NCI-H1092 (cell line): ENCODE results near the gene GSTM2.

ENCODE experiments used
- DNase-seq: peaks from one replicate; lab custom pipeline; 2025; lab: John Stamatoyannopoulos, UW

The GSTM2 gene

DNA sequence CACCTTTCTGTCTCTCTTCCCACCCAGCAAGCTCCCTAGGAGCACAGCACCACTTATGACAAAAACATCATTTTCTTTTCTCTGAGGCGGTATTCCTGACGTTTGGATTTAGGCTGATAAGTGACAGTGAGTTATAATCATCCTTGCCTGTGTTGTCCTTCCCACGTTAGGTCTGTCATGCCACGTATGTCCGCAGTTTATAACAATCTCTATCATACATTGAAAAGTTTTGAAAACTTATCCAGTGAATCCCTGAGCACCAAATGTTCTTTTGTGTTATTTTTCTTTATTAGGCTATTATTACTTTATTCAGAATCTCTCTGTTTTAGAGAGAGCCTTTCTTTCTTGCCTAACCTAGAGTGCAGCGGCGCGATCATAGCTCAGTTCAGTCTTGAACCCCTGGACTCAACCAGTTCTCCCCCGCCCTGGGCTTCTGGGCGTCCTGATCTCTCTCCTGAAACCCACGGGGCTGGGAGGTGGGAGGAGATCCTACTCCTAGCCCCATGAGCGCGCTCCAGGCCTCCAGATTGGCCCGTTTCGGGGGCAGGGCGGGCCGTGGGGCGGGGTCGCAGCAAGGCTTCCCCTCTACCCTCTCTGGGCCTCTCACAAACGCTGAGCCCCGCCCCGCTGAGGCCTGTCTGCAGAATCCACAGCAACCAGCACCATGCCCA, at the start of gene GSTM2:
TSS of gene GSTM2 (plus strand) at position 606 of the 671 bp plus-strand sequence. CDS start at position 665, 59 bp downstream.
- peak; percentile 41 for DNase-seq

- DNase-seq, result no peak
Measured at GRCh38 chr1:109618661-109619575, 48.9 kb upstream of the GSTM2 start.

DNA sequence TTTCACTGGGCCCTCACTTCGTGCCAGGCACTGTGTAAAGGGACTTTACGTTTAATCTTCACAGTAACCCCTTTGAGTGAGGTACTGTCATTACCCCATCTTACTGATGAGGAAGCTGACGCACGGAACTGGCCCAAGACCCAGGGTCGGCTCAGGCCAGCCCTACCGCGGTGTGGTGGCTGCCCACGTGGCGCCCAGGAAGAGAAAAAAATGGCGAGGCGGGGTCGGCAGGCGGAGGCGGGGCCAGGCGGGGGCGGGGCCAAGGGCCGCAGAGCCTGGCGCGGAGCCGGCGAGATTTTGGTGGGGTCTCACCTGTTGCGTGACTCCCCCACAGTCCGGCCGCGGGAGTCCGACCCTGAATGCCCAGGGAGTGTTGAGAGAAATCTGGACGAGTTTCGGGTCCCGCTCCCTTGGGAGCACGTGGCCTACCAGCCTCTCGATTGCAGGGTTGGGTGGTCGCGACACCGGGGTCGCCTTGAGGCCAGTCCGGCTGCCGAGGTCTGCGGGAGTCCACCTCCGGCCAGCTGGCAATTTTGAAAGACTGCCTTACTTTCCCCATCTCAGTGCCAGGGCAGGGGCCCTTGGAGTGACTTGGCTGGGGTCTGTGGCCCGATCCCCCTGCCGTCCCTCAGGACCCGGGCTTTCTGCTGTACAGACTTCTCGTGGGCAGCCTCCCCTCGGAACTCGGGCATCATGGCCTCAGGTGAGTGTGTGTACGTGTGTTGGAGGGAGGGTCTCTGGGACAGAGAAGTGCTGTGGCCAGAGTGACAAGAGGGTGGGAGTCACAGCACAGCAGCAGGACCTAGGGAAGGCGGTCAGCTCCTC, 48.1 kb upstream of the GSTM2 start, which contains the start of the genes AMPD2 and GNAT2:
TSS of gene AMPD2 (plus strand) at position 262 of the 825 bp plus-strand sequence. CDS start 1,339 bp downstream, outside the sequence.
TSS of gene GNAT2 (minus strand) at position 41 of the 825 bp plus-strand sequence. CDS start 6,746 bp downstream, outside the sequence.
- peak; percentile 22 for DNase-seq

- no peak for DNase-seq
Measured at GRCh38 chr1:109620401-109620791, 47.5 kb upstream of the GSTM2 start.

DNA sequence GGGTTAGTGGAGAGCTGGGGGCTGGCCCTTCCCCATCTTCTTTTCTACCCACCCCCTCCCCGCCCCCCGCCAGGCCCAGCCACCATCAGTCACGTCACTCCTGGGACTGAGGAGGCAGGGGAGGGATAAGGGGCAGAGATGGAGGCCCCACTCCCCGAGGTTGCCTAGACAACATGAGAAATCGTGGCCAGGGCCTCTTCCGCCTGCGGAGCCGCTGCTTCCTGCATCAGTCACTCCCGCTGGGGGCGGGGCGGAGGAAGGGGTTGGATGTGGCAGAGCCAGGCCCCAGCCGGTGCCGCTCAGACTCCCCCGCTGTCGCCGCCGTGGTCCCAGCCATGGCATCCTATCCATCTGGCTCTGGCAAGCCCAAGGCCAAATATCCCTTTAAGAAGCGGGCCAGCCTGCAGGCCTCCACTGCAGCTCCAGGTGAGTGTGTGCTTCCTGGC, 47.0 kb upstream of the GSTM2 start:
- peak; percentile 85 for DNase-seq

DNA sequence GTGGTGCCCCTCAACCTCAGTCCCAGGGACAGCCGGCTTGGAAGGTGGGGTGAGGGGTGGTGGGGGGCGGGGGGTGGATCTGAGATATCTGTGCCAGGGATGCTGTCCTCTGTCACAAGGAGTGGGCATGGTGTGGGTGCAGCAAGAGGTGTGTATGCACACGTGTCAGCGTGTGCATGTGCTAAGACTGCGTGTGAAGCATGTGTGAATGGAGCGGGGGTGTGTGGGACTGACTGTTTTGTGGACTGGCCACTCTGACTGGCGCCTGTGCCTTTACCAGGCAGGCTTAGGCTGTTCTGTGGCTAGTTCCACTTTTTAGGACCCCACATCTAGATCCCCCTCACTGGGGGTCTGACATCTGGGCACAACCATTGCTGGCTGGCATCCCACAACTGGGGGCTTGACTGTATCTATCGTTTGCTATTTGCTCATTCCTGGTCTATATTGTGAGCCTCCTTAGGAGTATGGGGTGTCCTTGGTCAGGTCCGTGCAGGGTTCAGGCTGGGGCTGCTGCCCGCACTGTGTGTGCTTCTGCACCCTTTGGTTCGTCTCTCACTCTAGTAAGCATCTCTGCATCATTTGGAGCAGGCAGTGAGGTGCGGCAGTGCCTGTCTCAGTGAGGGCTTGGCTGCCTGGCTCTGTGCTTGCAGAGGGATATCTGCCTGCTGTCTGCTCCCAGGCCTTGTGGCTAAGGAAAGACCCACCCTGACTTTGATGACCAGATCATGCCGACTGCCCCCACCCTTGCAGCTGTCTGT, 46.3 kb upstream of the GSTM2 start:
- no peak for DNase-seq

- no peak for DNase-seq
Measured at GRCh38 chr1:109622137-109622892, 45.5 kb upstream of the GSTM2 start.

- no peak for DNase-seq
Measured at GRCh38 chr1:109622895-109623294, 45.0 kb upstream of the GSTM2 start.

DNA sequence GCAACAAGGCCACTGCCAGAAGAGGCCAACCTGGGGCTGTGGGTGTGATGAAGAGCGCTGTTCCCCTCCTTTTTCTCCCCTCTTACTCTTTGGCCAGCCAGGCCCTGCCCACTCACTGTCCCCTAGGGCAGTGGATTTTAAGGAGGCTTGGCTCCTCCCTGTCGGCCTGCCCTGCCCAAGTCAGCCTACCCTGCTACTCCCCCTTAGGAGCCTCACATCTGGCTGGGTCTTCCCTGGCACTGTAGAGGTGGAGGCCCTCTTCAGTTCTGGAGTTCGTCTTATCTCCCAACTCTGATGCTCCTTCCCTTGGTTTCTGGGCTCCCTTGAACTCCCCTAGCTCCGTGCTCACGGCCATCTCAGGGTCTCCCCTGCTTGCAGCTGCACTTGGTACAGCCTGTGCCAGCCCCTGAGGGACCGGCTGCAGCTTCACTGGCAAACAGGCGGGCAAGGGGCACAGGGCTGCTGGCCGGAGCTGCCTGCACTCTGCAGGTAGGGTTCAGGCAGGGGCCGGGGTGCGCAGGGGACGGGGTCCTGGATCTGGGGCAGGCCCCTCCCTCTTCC, 44.2 kb upstream of the GSTM2 start:
- DNase-seq, result no peak

DNA sequence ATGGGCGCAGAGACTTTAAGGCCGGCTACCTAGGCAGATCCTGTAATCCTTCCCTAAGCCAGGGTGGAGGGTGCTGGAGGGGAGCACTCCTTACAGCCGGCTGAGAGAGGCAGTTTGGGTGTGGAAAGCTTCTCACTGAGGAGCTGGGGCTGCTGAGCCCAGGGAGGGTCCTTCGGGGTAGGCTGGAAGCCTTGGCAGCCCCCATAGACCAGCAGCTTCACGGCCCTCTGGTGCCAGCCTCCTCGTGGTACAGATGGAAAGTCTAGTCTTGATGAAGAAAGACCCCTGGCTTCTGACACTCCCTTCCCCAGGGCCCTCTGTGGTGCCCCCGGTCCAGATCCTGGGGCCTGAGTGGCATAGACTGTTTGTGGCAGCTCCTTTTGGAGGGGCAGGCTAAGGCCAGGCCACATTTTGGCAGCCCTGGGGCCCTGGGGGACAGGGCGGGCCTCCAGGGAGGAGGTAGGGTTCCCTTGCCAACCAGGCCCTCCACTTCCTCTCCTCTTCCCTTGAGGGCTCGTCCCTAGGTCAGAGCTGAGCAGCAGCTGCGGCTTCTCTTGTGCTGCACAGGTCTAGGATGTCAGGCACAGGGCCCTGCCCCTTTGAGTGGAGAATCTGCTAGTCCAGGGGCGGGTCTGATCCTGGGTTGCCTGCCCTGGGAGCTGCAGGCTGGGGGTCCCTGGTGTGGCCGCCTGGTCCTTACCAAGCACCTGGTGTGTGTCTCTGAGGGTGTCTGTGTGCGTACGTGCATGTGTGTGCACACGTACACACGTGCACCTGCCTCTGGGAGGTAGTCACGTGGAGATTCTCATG, 43.5 kb upstream of the GSTM2 start:
- DNase-seq, result peak; percentile 44

- DNase-seq, result no peak
Measured at GRCh38 chr1:109625176-109625575, 42.7 kb upstream of the GSTM2 start.

- no peak for DNase-seq
Measured at GRCh38 chr1:109625601-109626560, 42.0 kb upstream of the GSTM2 start.

DNA sequence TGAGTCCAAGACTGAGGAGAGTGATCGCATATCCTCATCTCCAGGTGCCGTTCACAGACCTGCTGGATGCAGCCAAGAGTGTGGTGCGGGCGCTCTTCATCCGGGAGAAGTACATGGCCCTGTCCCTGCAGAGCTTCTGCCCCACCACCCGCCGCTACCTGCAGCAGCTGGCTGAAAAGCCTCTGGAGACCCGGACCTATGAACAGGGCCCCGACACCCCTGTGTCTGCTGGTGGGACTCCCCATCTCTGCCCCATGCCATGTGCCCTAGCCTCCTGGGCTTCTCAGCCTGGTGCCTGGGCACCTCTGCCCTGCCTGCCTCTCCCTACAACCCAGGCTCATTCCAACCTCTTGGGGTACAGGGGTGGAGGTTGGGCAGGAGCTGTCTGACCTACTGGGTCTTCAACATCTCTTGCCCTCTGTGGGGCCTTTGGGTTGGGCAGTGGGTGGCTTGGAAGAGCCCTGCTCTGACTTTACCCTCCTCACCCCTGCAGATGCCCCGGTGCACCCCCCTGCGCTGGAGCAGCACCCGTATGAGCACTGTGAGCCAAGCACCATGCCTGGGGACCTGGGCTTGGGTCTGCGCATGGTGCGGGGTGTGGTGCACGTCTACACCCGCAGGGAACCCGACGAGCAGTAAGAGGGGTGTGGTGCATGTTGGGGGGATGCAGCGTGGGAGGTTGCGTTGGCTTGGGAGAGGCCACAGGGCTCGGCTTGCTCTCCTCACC, 41.0 kb upstream of the GSTM2 start:
- DNase-seq, result no peak

- no peak for DNase-seq
Measured at GRCh38 chr1:109627692-109628399, 40.0 kb upstream of the GSTM2 start.

DNA sequence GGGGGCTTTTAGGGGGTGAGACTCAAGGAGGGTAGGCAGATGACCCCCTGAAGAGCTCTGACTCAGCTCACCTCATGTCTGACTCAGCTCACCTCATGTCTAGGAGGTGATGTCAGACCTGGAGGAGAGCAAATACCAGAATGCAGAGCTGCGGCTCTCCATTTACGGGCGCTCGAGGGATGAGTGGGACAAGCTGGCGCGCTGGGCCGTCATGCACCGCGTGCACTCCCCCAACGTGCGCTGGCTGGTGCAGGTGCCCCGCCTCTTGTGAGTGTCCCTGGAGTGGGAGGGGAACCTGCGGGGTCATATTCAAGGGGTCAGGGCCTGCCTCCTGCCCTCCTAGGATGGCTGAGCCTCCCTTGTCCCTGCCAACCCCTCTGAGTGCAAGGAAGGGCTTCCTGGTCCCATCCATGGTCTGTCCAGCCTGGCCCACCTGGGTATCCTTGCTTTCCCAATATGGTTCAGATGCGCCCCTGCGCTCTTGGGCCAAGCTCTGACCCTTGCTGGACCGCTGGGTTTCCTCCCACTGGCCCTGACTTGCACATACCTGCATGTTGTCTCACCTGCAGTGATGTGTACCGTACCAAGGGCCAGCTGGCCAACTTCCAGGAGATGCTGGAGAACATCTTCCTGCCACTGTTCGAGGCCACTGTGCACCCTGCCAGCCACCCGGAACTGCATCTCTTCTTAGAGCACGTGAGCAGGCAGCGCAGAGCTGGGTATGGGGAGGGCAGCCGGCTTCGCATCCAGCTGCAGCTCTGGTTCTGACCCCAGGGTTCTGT, 39.1 kb upstream of the GSTM2 start:
- DNase-seq, result no peak
